HG02970 (cell line): ENCODE data around the gene TBX22.
"Not testable (repeated sequence)": the region's sequence is repeated elsewhere in the genome, so short reads cannot be mapped to it uniquely, and the experiment has no call there.

ENCODE experiments used
- ATAC-seq: cut with Tn5 transposase; IDR thresholded peaks from one replicate; pipeline ENCODE4 v1.9.1; 2021; ENCODE audit warnings: mild to moderate bottlenecking, moderate library complexity, moderate number of reproducible peaks; ENCODE audit not compliant: unreplicated experiment, low FRiP score

Gene TBX22, protein sequence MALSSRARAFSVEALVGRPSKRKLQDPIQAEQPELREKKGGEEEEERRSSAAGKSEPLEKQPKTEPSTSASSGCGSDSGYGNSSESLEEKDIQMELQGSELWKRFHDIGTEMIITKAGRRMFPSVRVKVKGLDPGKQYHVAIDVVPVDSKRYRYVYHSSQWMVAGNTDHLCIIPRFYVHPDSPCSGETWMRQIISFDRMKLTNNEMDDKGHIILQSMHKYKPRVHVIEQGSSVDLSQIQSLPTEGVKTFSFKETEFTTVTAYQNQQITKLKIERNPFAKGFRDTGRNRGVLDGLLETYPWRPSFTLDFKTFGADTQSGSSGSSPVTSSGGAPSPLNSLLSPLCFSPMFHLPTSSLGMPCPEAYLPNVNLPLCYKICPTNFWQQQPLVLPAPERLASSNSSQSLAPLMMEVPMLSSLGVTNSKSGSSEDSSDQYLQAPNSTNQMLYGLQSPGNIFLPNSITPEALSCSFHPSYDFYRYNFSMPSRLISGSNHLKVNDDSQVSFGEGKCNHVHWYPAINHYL

DNA sequence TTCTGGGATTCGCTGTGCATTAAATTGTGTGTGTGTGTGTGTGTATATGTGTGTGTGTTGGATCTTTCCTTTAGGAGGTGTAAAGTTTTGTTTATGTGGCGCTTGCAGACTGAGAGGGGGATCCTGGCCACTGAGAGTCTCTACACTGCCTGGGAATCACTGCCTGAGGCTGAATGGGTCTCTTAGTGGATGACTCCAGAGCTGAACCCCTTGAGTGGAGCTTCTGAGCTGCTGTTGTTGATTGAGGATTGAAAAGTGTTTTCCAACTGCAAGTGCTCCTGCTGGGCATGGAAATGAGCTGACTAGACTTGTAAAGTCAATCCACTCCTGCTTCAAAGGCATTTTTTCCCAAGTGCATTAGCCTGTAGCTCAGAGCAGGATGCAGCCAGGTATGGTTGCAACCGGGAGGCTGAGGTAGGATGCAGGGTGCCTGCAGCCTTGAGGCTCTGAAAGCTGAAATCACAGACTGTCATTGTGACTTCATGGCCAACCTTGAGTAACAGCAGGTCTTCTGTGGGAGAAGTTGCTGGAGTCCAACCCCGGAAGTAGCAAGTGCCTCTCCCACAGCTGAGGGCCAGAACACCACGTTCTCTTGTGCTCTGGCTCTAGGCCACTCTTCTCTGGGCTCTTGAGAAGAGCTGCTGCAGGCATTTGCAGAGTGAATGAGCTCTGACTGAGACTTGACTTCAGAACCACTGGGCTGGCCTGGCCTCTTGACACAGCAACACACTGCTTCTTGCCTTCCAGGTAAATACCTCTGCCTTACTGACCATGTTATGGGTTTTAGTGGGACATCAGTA is at the start of gene TBX22:
Gene TBX22, plus strand, starts transcription at position 613 of the 800 bp plus-strand sequence. CDS start 7,517 bp downstream, outside the sequence.
- ATAC-seq = no peak

DNA sequence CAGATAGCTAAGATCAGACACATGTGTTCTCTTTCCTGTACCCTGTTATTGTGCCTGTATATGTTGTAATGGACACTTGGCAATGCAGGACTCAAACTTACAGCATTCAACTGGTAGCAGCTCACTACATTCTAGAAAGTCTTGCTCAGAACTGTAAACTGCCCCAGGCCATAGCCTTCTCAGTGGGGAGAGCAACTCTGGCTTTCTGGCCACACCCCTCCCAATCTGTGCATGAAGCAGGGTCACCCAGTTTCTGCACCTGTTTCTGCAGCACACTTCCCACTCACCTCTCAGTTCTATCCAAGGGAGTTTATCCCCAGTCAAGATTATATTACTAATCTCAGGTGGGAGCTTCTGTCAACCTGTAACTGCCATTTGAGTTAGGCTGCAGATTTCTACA is 38.9 kb upstream of the TBX22 start:
- ATAC-seq = no peak

DNA sequence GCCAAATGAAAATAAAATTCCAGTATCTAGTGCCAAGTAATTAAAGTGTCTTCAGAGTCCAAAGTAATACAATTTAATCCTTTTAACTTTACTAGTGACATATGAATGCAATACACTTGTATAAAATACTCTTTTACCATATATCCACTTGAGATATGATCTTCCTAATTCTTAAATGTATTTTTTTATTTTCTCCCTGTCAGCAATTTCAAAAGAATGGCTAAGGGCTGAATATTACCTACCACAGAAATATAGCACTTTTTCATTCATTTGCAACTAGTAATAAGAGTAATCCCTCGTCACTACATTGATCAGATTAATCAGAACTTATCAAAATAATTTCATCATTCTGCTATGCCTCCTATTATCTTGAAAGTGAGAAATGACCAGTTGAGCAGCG is 10.1 kb upstream of the TBX22 start:
- no peak for ATAC-seq

DNA sequence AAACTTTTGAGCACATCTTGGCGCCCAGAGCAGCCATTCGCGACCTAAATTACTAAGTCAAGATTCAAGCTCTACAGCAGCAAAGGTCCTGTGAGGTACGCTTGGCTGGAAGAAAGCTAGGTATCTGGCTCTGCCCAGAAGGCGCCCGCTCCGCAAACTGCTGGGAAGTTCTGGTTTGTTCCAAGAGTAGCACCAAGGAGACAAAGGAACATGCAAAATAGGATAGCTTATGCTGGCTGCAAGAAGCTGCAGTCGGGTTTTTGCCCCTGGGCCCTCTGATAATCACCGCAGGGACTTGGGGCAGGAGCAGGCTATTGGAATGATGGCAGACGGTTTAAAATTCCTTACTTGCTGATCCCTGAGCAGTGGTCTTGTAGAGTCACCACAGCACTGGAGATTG is 3.0 kb upstream of the TBX22 start:
- no peak for ATAC-seq

DNA sequence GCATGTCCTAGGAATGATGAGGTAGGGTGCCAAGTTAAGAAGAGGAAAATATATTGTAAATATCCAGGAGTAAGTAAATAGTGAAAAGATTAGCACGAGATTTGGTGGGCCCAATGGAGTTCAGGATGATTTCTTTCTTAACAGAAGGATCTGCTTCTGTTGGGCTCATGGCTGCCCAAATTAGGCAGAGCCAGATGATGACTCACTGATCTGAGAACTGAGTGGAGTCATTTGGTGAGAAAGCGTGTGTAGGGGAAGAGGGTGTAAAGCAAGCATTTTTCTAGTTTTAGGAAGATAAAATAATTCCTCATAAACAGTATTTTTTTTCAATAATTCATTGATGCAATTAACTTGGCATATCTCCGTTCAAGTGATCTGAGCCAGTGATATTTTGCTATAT is 1.6 kb downstream of the TBX22 start:
- ATAC-seq = no peak

DNA sequence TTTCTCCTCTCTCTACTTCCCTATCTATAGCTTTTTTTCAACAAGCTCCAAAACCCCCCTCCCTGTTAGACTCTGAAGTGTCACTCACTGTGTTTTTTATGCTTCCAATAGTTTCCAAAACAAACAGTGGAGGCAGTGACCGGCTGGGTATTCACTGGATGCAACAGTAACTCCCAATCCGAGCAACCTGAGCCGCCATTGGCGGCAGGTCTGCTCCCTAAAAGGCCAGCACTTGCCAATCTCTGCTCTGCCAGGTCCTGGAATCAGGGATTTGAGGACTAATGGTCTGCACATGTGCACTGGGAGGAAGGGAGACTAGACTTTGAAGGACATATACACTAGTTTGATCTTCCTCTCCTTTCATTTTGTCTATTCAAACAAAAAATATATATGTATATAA is 7.1 kb downstream of the TBX22 start:
- no peak for ATAC-seq

DNA sequence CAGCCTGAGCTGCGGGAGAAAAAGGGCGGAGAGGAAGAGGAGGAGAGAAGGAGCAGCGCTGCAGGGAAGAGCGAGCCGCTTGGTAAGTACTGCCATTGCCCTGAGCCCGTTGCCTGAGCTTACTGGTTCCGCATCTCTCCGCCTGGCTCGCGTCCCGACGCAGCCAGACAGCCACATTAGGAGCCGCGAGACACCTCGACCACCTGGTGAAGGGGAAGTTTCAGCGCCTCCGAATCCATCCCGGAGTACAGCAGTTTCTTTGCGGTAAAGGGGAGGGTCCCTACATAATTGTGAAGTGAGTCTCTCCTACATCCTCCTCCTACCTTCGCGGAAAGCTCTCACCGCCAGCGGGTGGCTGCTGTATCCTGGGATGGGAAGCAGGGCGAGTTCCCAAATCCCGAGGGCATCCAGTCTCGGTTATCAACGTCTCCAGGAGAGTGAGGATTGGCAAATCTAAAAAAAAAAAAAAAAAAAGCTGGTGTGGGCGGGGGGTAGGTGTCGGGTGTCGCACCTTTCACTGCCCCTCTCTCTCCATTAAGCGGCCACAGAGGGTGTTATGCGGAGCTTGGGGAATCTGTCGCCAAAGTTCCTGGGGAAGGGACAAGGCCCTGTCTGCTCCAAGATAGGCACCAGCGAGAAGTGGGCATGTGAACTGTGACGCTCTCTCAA is 7.9 kb downstream of the TBX22 start:
- no peak for ATAC-seq

DNA sequence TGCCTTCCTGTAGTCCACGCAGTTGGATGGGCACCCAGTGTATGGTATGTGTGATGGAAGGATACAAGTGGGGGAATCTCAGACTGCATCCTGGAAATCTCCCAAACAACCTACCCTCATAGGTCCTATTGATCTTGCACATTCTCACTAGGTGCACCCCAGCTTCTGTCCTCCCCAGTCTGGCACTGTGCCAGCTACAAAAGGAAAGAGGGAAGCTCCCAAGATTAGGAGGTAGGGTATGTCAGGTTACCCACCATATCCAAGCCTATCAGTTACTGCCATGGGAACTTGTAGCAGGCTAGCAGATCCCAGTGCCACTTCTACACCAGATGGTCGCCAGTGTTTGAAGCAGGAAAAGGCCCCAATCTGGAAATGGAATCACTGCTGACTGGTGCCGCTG is 11.6 kb downstream of the TBX22 start:
- ATAC-seq = no peak

DNA sequence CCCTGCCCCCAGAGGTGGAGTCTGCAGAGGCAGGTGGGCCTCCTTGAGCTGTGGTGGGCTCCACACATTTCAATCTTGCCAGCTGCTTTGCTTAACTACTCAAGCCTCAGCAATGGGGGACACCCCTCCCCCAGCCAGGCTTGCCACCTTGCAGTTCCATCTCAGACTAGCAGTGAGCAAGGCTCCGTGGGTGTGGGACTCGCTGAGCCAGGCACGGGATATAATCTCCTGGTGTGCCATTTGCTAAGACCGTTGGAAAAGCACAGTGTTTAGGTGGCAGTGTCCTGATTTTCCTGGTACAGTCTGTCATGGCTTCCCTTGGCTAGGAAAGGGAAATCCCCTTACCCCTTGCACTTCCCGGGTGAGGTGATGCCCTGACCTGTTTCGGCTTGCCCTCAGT is 51.6 kb downstream of the TBX22 start:
- not testable (repeated sequence) for ATAC-seq

DNA sequence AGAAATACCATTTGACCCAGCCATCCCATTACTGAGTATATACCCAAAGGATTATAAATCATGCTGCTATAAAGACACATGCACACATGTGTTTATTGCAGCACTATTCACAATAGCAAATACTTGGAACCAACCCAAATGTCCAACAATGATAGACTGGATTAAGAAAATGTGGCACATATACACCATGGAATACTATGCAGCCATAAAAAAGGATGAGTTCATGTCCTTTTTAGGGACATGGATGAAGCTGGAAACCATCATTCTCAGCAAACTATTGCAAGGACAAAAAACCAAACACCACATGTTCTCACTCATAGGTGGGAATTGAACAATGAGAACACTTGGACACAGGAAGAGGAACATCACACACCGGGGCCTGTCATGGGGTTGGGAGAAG is 61.1 kb downstream of the TBX22 start:
- not testable (repeated sequence) for ATAC-seq
